Stomach (tissue), 4 donors: ENCODE data around the gene MYL7.

Experiments used
- CTCF ChIP-seq, 7 experiments: fragments of 450-650 bp in 4 of 7; fragments of 200-600 bp in 3 of 7; sonication (generic) in 3 of 7; IDR thresholded peaks; one replicate each; pipeline ENCODE4 v1.5.1; 2016 to 2019; ENCODE audit warnings: antibody characterized with exemption in 7 of 7, control low read depth in 2 of 7, mild to moderate bottlenecking in 1 of 7
- POLR2AphosphoS5 ChIP-seq, 3 donors: sonication (generic); formaldehyde crosslinking; IDR thresholded peaks; one replicate each; pipeline ENCODE4 v1.6.1; 2016; ENCODE audit warnings: antibody characterized with exemption in 3 of 3

- TF ChIP-seq CTCF (IDR thresholded peaks at IDR 0.05) (no peak), POLR2AphosphoS5 (IDR thresholded peaks at IDR 0.05) (peak in 2 of 3 donors; percentile 35 to 42)
These were observed 36.0 kb downstream of the MYL7 start for GRCh38 chr7:44104860-44105771.
